AG08396 (cell line): ENCODE measurements around the gene PRKCE.
A peak's percentile ranks its signal among the peaks of the same experiment; 100 is the strongest.

ENCODE experiments used
- DNase-seq: peaks from one replicate; pipeline ENCODE4 v3.0.0; 2012; ENCODE audit warnings: low spot score, mixed read lengths

PRKCE gene

DNA sequence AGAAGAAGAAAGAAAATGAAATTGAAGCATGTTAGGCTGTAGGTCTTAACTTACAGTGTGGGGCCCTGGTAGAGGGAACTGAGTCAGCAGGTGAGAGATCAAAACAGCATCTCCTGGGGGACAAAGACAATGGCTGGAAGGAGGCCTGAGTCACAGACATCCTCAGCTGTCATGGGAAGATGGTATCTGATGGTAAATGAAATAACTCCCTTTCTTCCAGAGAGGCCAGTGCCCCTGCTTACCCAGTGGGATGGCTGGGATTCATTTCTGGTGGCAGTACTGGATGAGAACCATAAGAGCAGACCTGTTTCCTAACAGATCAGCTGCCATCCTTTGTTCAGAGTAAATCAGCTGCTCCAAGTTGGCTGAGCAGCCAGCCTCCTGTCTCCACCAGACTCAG lies 394.4 kb downstream of the PRKCE start:
- no peak for DNase-seq

- no peak for DNase-seq
Observed at GRCh38 chr2:46047290-46047689, 395.8 kb downstream of the PRKCE start.

DNA sequence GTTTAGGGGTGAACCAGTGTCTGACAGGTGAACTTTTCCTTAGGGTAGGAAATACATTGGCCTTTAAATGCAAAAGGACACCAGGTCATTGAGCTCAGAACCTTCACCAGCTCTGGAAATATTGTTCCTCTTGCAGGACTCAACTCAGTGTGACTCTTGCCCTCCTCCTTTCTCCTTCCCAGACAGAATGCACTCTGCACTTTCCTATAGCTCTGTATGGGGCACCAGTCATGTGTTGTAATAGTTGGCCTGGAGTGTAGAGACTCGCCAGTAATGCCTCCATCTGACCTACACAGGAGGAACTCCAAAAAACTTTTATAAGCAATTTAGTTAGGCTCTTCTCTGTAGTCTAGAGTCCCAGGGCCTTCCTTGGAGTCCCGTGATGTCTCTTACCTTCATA lies 397.2 kb downstream of the PRKCE start:
- DNase-seq, result no peak

DNA sequence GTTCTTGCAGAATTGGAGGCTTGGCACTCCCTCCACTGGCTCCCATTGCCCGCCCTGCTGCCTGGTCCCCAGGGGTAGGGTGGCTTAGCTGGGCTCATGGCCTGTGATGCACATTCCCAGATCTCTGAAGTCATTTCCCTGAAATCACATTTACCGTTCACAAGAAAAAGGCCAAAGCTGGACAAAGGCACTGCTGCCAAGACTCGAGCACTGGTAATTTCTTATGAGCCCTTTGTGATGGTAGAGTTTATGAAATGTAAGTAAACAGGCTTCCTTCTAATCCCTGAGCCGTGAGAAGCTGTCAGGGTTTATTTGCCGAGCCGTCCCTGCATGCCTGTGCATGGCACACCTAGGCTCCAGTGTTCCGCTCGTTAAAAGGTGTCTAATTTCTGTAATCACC lies 398.6 kb downstream of the PRKCE start:
- DNase-seq, result no peak

- no peak for DNase-seq
Observed at GRCh38 chr2:46050489-46050888, 399.0 kb downstream of the PRKCE start.

GRCh38 chr2:46051085-46051484 lies 399.6 kb downstream of the PRKCE start:
- no peak for DNase-seq

DNA sequence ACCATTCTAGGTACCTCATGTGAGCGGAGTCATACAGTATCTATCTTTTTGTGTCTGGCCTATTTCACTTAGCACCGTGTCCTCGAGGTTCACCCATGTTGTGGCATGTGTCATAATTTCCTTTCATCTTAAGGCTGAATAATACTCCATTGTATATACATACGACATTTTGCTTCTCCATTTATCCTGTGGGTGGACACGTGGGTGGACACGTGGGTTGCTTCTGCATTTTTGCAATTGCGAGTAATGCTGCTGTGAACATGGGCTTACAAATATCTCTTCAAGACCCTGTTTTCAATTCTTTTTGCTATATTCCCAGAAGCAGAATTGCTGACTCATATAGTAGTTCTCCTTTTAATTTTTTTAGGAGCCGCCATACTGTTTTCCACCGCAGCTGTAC lies 402.1 kb downstream of the PRKCE start:
- DNase-seq, result no peak

DNA sequence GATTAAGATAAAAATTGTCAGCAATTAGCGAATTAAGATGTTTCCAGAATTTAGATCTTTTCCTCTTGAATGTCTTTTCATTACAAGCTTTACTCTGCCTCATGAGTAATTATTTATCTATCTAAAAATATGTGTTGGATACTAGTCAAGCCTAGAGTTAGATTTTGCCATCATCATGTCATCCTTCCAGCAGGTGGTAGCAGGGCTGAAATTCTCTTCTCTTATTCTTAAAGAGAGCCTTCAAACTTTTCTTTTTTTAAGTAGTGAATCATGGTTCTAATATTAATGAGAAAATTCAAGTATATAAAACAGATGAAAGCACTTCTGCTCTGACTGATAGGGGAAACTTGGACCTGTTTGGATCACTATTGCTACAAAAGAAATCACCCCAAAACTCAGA lies 405.1 kb downstream of the PRKCE start:
- no peak for DNase-seq

- no peak for DNase-seq
Observed at GRCh38 chr2:46058140-46058539, 406.7 kb downstream of the PRKCE start.

GRCh38 chr2:46062637-46063412 lies 411.4 kb downstream of the PRKCE start:
- peak; percentile 66 for DNase-seq

DNA sequence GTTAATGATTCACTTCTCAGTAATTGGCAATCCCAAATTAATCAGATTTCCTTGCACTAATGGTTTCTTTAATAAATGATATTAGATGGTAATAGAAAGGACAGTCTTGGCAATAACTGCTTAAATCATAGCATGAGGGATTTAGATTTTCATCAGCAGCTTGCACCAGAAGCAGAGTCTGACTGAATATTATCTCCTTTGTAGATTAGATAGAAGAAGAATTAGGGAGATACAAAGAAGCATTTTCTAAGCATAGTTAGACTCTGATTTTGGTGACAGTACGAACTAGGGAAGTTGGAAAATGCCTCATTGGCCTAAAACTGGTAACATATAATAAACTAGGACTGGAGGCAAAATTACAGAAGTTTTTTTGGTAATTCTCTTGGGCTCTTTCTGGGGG lies 412.9 kb downstream of the PRKCE start:
- no peak for DNase-seq

- DNase-seq, result no peak
Observed at GRCh38 chr2:46065152-46065551, 413.7 kb downstream of the PRKCE start.

DNA sequence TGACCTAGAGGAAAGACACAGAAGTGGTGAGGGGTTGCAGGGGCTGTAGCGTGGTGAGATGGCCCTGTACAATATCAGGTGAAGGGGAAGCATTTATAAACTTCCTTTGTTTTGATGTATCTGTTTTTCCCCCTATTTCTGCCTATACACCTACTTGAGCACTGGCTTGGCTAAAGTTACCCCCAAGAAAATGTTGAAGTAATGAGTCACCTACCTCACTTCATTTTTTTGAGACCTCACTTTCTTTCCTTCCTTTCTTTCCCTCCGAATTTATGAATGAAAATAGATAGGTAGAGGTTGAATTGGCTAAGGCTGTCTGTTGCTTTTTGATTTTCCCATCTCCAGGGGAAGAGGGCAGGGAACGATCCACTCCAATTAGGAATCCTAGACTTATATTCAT lies 414.6 kb downstream of the PRKCE start:
- DNase-seq, result no peak

DNA sequence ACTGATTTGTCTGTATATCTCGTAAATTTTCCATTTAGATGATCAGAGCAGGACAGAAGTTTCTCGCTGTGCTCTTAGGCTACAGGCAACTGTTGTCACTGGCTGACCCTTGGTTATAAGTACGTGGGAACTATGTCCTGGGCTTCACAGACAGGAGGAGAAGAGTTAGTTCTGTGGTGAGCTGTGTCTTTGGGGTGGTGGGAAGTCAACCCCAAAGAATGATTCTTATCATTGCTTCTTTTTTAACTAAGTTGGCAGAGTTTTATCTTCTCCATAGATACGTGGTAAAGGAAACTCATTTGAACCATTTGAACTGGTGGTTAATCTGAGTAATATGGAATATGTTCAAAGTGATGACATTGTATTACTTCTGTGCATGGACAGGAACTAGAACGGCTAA lies 415.1 kb downstream of the PRKCE start:
- no peak for DNase-seq

GRCh38 chr2:46067062-46067461 lies 415.6 kb downstream of the PRKCE start:
- no peak for DNase-seq

GRCh38 chr2:46067501-46068305 lies 416.2 kb downstream of the PRKCE start:
- peak; percentile 45 for DNase-seq

- no peak for DNase-seq
Observed at GRCh38 chr2:46068636-46069035, 417.2 kb downstream of the PRKCE start.

DNA sequence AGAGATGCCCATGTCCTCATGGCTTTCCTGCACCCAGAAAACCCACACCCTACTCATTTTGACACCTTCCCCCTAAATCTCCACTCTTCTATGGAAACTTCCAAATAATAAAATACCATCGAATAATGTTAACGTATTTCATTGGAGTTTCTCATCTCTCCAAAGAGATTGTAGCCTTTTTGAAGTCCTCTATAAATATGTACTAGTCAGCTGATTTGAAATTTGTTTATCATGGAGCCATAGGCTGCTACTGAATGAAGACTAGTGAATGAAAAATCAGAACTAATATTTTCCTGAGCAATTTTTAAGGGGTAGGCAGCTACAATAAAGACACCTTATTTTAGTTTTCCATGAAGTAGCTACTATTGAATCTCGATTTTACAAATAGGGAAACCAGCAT lies 419.6 kb downstream of the PRKCE start:
- DNase-seq, result no peak

GRCh38 chr2:46072101-46072820 lies 420.8 kb downstream of the PRKCE start:
- DNase-seq, result peak; percentile 32

GRCh38 chr2:46073540-46074046 lies 422.1 kb downstream of the PRKCE start:
- peak; percentile 80 for DNase-seq

GRCh38 chr2:46074501-46074900 lies 423.0 kb downstream of the PRKCE start:
- no peak for DNase-seq

DNA sequence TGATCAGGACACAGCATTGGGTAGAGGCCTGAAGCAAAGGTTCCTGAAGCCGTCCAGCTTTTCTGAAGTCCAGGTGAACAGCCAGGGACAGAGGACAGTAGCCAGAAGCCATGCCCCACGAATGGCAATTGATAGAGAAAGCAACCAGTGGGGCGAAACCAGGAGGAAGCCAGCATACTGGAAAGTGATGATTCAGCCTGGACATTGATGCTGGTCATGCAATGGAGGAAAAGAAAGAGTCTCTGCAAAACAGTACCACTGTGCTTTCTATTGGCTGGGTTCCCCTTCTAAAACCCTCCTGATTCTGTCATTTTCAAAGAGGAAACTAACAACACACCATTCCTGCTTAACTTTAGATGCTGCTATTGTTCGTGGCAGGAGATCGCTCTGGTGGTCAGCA lies 424.4 kb downstream of the PRKCE start:
- DNase-seq, result no peak

GRCh38 chr2:46076251-46076650 lies 424.8 kb downstream of the PRKCE start:
- no peak for DNase-seq
